Glutamatergic neuron (in vitro differentiated cells): Measurements from ENCODE around the gene RASEF. TPM values are rescaled to one million over a fixed set of nuclear protein-coding genes. Genes with fewer than 3 reads are reported as not detected.

Experiments
- DNase-seq: peaks from one replicate; pipeline ENCODE4 v3.0.0; 2022
- H3K27ac Mint-ChIP-seq: one replicate; pipeline ENCODE4 v1.8.0; 2020; ENCODE audit warnings: mild to moderate bottlenecking, mixed read lengths, inconsistent platforms; ENCODE audit not compliant: unreplicated experiment
- H3K27me3 Mint-ChIP-seq: one replicate; pipeline ENCODE4 v1.8.0; 2020; ENCODE audit warnings: mild to moderate bottlenecking, moderate library complexity, mixed read lengths, inconsistent platforms; ENCODE audit not compliant: unreplicated experiment
- H3K36me3 Mint-ChIP-seq: one replicate; pipeline ENCODE4 v1.8.0; 2020; ENCODE audit warnings: mild to moderate bottlenecking, mixed read lengths, inconsistent platforms; ENCODE audit not compliant: unreplicated experiment
- H3K4me1 Mint-ChIP-seq: one replicate; pipeline ENCODE4 v1.8.0; 2020; ENCODE audit warnings: mild to moderate bottlenecking, low read depth, mixed read lengths, inconsistent platforms; ENCODE audit not compliant: unreplicated experiment
- H3K4me3 Mint-ChIP-seq: one replicate; pipeline ENCODE4 v1.8.0; 2020; ENCODE audit warnings: mild to moderate bottlenecking, mixed read lengths, inconsistent platforms; ENCODE audit not compliant: unreplicated experiment
- H3K9me3 Mint-ChIP-seq: one replicate; pipeline ENCODE4 v1.8.0; 2020; ENCODE audit warnings: mild to moderate bottlenecking, moderate library complexity, mixed read lengths, inconsistent platforms; ENCODE audit not compliant: unreplicated experiment
- CTCF ChIP-seq: fragments of 200-600 bp; sonication (generic); IDR thresholded peaks from one replicate; pipeline ENCODE4 v1.5.0; 2021; ENCODE audit not compliant: partially characterized antibody, unreplicated experiment
- long read RNA-seq: library from polyadenylated mRNA; unstranded; transcript quantifications from one replicate; pipeline ENCODE4 v2.0.0, GENCODE V29; 2020; ENCODE audit not compliant: unreplicated experiment
- total RNA-seq: library from RNA; stranded (reverse); fragmentation: NEBNext Ultra II Directional; extraction: Animal tissue kit (Norgen Biotek cat#: 25700); gene quantifications from one replicate; pipeline ENCODE4 v1.2.1, GENCODE V29; 2021; ENCODE audit not compliant: unreplicated experiment

RASEF gene
- total RNA-seq = 0.25 TPM
- long read RNA-seq = 0 reads

DNA sequence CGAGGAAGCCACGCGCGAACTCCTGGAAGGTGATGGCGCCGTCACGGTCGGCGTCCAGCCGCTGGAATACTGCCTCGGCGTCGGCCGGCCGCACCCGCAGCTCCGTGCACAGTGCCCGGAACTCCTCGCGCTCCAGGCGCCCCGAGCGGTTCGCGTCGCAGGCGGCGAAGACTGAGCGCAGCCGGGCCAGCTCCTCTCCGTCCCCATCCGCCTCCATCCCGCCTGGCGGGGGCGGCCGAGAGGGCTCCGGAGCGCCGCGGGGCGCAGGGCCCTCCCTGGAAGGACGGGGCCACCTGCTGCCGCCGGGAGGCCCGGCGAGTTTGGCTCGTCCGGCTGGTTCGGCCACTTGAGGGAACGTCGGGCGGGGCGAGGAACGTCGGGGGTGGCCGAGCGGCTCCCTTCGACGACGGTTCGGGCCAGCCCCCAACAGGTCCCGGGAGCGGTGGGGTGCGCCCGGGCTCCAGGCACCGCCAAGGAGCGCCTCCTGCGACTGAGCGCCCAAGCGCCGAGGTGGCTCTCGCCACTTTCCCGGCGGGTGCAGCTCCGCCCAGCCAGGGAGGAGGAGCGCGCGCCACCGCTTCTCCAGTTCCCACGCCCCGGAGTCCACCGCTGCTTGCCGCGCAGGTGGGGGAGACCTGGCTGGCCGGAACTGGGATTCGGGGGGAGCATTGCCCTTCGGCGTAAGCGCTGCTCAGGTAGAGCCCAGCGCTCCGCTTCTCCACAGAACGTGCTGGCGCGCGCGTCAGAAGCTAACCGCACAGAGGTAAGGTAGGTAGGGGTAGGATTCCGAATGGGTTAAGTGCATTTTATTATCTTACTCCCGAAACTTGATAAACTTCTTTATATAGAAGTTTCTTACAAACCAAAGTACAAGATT lies at the start of gene RASEF:
Gene RASEF (minus strand): TSS at position 492 of the 877 bp plus-strand sequence. CDS start 275 bp downstream, at position 217.
- H3K4me1 Mint-ChIP-seq = no peaks in the 10 kb centered on the region
- no peak within 1 kb of the TSS for H3K27ac Mint-ChIP-seq
- DNase-seq = peak; percentile 59
- TF ChIP-seq CTCF = no peak
- peaks cover 12% of the 10 kb centered on the region for H3K27me3 Mint-ChIP-seq
- peaks cover 4% of the 10 kb centered on the region for H3K9me3 Mint-ChIP-seq
- peak within 1 kb of the TSS; percentile 85 for H3K4me3 Mint-ChIP-seq
- H3K36me3 Mint-ChIP-seq = no peaks in the 10 kb centered on the region

- Mint-ChIP-seq H3K4me3 (no peak overlapping the region), H3K4me1 (no peaks in the 10 kb centered on the region), H3K36me3 (peaks cover 18% of the 10 kb centered on the region), H3K9me3 (peaks cover 3% of the 10 kb centered on the region), H3K27ac (no peak overlapping the region), H3K27me3 (no peaks in the 10 kb centered on the region)
- no peak for DNase-seq
- TF ChIP-seq CTCF = no peak
These were observed 48.2 kb upstream of the RASEF start for GRCh38 chr9:83111169-83111568.

DNA sequence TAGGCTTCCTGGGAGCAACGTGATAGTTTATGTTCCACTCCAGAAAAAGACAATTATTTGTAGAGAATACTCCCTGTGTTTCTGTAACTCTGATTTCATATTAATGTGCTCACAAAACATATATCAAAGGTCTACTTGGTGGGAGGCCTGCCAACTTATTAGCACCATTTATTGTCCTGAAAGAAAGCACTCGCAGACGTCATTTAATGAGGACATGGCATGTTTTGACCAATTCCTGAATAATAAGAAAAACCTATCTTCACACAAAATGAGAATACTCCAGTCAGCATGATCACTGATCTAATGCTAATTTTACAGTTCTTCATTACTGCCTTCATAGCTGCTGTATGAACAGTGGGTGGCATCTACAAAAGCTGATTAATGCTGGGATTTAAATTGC lies 46.4 kb upstream of the RASEF start:
- Mint-ChIP-seq H3K27ac (no peak overlapping the region), H3K4me3 (no peak overlapping the region), H3K4me1 (no peaks in the 10 kb centered on the region), H3K9me3 (no peaks in the 10 kb centered on the region), H3K36me3 (peaks cover 12% of the 10 kb centered on the region), H3K27me3 (no peaks in the 10 kb centered on the region)
- DNase-seq = no peak
- no peak for TF ChIP-seq CTCF

DNA sequence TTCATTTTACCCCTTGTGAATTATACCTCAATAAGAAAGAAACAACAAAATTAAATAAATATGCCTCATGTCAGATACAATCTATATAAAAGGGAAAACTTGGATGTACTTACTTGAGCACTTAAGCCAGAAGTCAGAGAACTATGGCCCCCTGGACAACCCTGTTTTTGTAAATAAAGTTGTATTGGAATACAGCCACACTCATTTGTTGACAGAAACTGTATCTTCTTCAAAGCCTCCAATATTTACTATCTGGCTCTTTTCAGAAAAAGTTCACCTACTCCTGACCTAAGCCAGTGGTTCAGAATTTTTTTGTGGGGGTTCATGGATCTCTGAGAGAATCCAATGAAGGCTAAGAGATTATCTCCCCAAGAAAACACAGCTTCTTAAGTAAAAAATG lies 45.3 kb upstream of the RASEF start:
- H3K9me3 Mint-ChIP-seq = no peaks in the 10 kb centered on the region
- peaks cover 1% of the 10 kb centered on the region for H3K36me3 Mint-ChIP-seq
- H3K27me3 Mint-ChIP-seq = no peaks in the 10 kb centered on the region
- no peak for DNase-seq
- TF ChIP-seq CTCF = no peak
- H3K27ac Mint-ChIP-seq = no peak overlapping the region
- no peaks in the 10 kb centered on the region for H3K4me1 Mint-ChIP-seq
- H3K4me3 Mint-ChIP-seq = no peak overlapping the region

GRCh38 chr9:83106772-83107171 lies 43.8 kb upstream of the RASEF start:
- Mint-ChIP-seq H3K9me3 (no peaks in the 10 kb centered on the region), H3K27ac (no peak overlapping the region), H3K4me3 (no peak overlapping the region), H3K4me1 (no peaks in the 10 kb centered on the region), H3K36me3 (no peaks in the 10 kb centered on the region), H3K27me3 (no peaks in the 10 kb centered on the region)
- no peak for TF ChIP-seq CTCF
- DNase-seq = no peak
